Activated T-helper 2 cell treated with anti-CD3 and anti-CD28 coated beads, Interferon-gamma antibody, Interleukin-2, Interleukin-4, amounts not matched to agents 10 μg/mL and 5 μg/mL and 100 μg/mL, durations not matched to agents 14 hours and 24 hours and 36 hours (primary cell): Measurements from ENCODE around the gene GJB6. TPM values are rescaled to one million over a fixed set of nuclear protein-coding genes. Genes with fewer than 3 reads are reported as not detected.

Experiments used
- DNase-seq: peaks from one replicate; pipeline ENCODE4 v3.0.0; 2021; ENCODE audit warnings: low spot score
- H3K27ac Mint-ChIP-seq: one replicate; pipeline ENCODE4 v1.8.0; 2021; ENCODE audit warnings: mixed read lengths
- H3K27me3 Mint-ChIP-seq: one replicate; pipeline ENCODE4 v1.8.0; 2021; ENCODE audit warnings: low read depth, mixed read lengths
- H3K36me3 Mint-ChIP-seq: one replicate; pipeline ENCODE4 v1.8.0; 2021; ENCODE audit warnings: low read depth, mixed read lengths
- H3K4me1 Mint-ChIP-seq: one replicate; pipeline ENCODE4 v1.8.0; 2021; ENCODE audit warnings: low read depth, mixed read lengths
- H3K4me3 Mint-ChIP-seq: one replicate; pipeline ENCODE4 v1.8.0; 2021; ENCODE audit warnings: low read depth, mild to moderate bottlenecking, moderate library complexity, mixed read lengths
- H3K9me3 Mint-ChIP-seq: one replicate; pipeline ENCODE4 v1.8.0; 2021; ENCODE audit warnings: mixed read lengths
- intact Hi-C: fragments of 100-400 bp; cut with micrococcal nuclease; formaldehyde crosslinking; loops from one replicate; pipeline ENCODE4 v1.15.1; 2023
- total RNA-seq: library from RNA; stranded (reverse); gene quantifications from 2 replicates; pipeline ENCODE4 v1.2.3, GENCODE V29; 2022

GJB6 gene
- total RNA-seq, 1 donor from 2014 or later, result 1.7 TPM

- Mint-ChIP-seq H3K27me3 (peaks cover 75% of the 10 kb centered on the region), H3K27ac (no peak overlapping the region), H3K4me3 (no peak overlapping the region), H3K4me1 (peaks cover 11% of the 10 kb centered on the region), H3K9me3 (no peaks in the 10 kb centered on the region), H3K36me3 (no peaks in the 10 kb centered on the region)
- DNase-seq, result no peak
- intact Hi-C loops, result no loop called here
Measured at GRCh38 chr13:20174656-20175405, 57.3 kb downstream of the GJB6 start.

- H3K36me3 Mint-ChIP-seq, result no peaks in the 10 kb centered on the region
- no peak overlapping the region for H3K4me3 Mint-ChIP-seq
- peaks cover 16% of the 10 kb centered on the region for H3K4me1 Mint-ChIP-seq
- H3K27me3 Mint-ChIP-seq, result peaks cover 66% of the 10 kb centered on the region
- no peaks in the 10 kb centered on the region for H3K9me3 Mint-ChIP-seq
- no peak for DNase-seq
- no peak overlapping the region for H3K27ac Mint-ChIP-seq
- intact Hi-C loops, result no loop called here
Measured at GRCh38 chr13:20173116-20173746, 58.9 kb downstream of the GJB6 start.

Other genes with a start within 250 kb of the GJB6 start
- gene GJA3, start 71.3 kb downstream of the GJB6 start, total RNA-seq, result 0.05 and 0.07 TPM in 2 replicates
- gene GJB2, start 39.4 kb downstream of the GJB6 start, total RNA-seq, result 2.3 and 2.7 TPM in 2 replicates